Suprapubic skin (tissue), 4 donors: ENCODE results near the gene MYOM1. TPM values are rescaled to one million over a fixed set of nuclear protein-coding genes. Genes with fewer than 3 reads are reported as not detected.

Experiments used
- DNase-seq, 2 donors: peaks; one replicate each; pipeline ENCODE4 v3.0.0-alpha.2; 2019; ENCODE audit warnings: low spot score in 2 of 2
- H3K27ac ChIP-seq: fragments of 200-600 bp; sonication (generic); one replicate; pipeline ENCODE4 v1.5.1; 2019
- H3K27me3 ChIP-seq: fragments of 200-600 bp; sonication (generic); one replicate; pipeline ENCODE4 v1.5.1; 2019
- H3K36me3 ChIP-seq: fragments of 200-600 bp; sonication (generic); one replicate; pipeline ENCODE4 v1.5.1; 2019
- H3K4me1 ChIP-seq: fragments of 200-600 bp; sonication (generic); one replicate; pipeline ENCODE4 v1.5.1; 2019
- H3K4me3 ChIP-seq: fragments of 200-600 bp; sonication (generic); one replicate; pipeline ENCODE4 v1.5.1; 2019; ENCODE audit warnings: mild to moderate bottlenecking
- H3K9me3 ChIP-seq: fragments of 200-600 bp; sonication (generic); one replicate; pipeline ENCODE4 v1.5.1; 2019
- CTCF ChIP-seq, 2 donors: fragments of 200-600 bp in 1 of 2; fragments of 450-650 bp in 1 of 2; sonication (generic) in 1 of 2; IDR thresholded peaks; one replicate each; pipeline ENCODE4 v1.5.1; 2016 to 2019; ENCODE audit warnings: antibody characterized with exemption in 2 of 2, mild to moderate bottlenecking in 1 of 2, moderate library complexity in 1 of 2
- EP300 ChIP-seq: sonication (generic); formaldehyde crosslinking; IDR thresholded peaks from one replicate; pipeline ENCODE4 v1.6.1; 2017; ENCODE audit warnings: antibody characterized with exemption
- POLR2A ChIP-seq, 2 donors: fragments of 450-650 bp; IDR thresholded peaks; one replicate each; pipeline ENCODE4 v1.6.1; 2017; ENCODE audit warnings: antibody characterized with exemption in 2 of 2, mild to moderate bottlenecking in 2 of 2, moderate library complexity in 2 of 2
- POLR2AphosphoS5 ChIP-seq, 3 donors: sonication (generic); formaldehyde crosslinking; IDR thresholded peaks; one replicate each; pipeline ENCODE4 v1.6.1; 2017; ENCODE audit warnings: antibody characterized with exemption in 3 of 3
- WGBS: methylation state at CpG from one replicate; pipeline ENCODE4 v1.1.5; 2018; 5-methylcytosine and 5-hydroxymethylcytosine counted together
- total RNA-seq, 4 donors: library from RNA; depleted of rRNA; stranded (reverse); fragments of >200 nt; gene quantifications; one replicate each; pipeline ENCODE4 v1.1.0, GENCODE V29; 2016

MYOM1 gene
- total RNA-seq, 4 donors from 2014 or later, result 0.99 to 2.1 (median 1.6) TPM

GRCh38 chr18:3138274-3138975 is 81.3 kb downstream of the MYOM1 start:
- no peak overlapping the region for H3K4me3 ChIP-seq
- H3K36me3 ChIP-seq, result no peaks in the 10 kb centered on the region
- WGBS, result 88% methylated on average over 11 of the region's 11 CpGs
- no peaks in the 10 kb centered on the region for H3K9me3 ChIP-seq
- no peak overlapping the region for H3K27ac ChIP-seq
- H3K4me1 ChIP-seq, result no peaks in the 10 kb centered on the region
- TF ChIP-seq POLR2AphosphoS5 (IDR thresholded peaks at IDR 0.05) (no peak), EP300 (no peak), CTCF (IDR thresholded peaks at IDR 0.05) (no peak), POLR2A (IDR thresholded peaks at IDR 0.05) (no peak)
- H3K27me3 ChIP-seq, result no peaks in the 10 kb centered on the region
- no peak for DNase-seq

- no peak overlapping the region for H3K4me3 ChIP-seq
- H3K27ac ChIP-seq, result no peak overlapping the region
- H3K27me3 ChIP-seq, result no peaks in the 10 kb centered on the region
- 91% methylated on average over 10 of the region's 10 CpGs for WGBS
- H3K36me3 ChIP-seq, result no peaks in the 10 kb centered on the region
- H3K9me3 ChIP-seq, result no peaks in the 10 kb centered on the region
- no peaks in the 10 kb centered on the region for H3K4me1 ChIP-seq
- no peak for DNase-seq
- TF ChIP-seq EP300, result no peak
Measured at GRCh38 chr18:3135536-3135935, 84.2 kb downstream of the MYOM1 start.

- no peaks in the 10 kb centered on the region for H3K36me3 ChIP-seq
- WGBS, result 85% methylated on average over 3 of the region's 3 CpGs
- H3K27ac ChIP-seq, result no peak overlapping the region
Measured at GRCh38 chr18:3132700-3133099, 87.1 kb downstream of the MYOM1 start.

GRCh38 chr18:3130344-3130743 is 89.4 kb downstream of the MYOM1 start:
- no peak for TF ChIP-seq CTCF (IDR thresholded peaks at IDR 0.05)
- TF ChIP-seq POLR2AphosphoS5 (IDR thresholded peaks at IDR 0.05), result no peak

More at GRCh38 chr18:3132700-3133099, 87.1 kb downstream of the MYOM1 start:
- Histone ChIP-seq H3K4me1 (peaks cover 3% of the 10 kb centered on the region), H3K27me3 (no peaks in the 10 kb centered on the region), H3K4me3 (no peak overlapping the region), H3K9me3 (no peaks in the 10 kb centered on the region)
- TF ChIP-seq CTCF (IDR thresholded peaks at IDR 0.05) (no peak), EP300 (no peak), POLR2AphosphoS5 (IDR thresholded peaks at IDR 0.05) (no peak), POLR2A (IDR thresholded peaks at IDR 0.05) (no peak)
- no peak for DNase-seq

GRCh38 chr18:3129053-3129864 is 90.5 kb downstream of the MYOM1 start:
- DNase-seq, result peak; percentile 82 to 88
- 29% methylated on average over 16 of the region's 16 CpGs for whole genome bisulfite sequencing
- peaks cover 3% of the 10 kb centered on the region for H3K4me1 ChIP-seq
- H3K36me3 ChIP-seq, result no peaks in the 10 kb centered on the region
- TF ChIP-seq CTCF (IDR thresholded peaks at IDR 0.05) (peak; percentile 49 to 82), EP300 (no peak)
- H3K9me3 ChIP-seq, result no peaks in the 10 kb centered on the region
- no peaks in the 10 kb centered on the region for H3K27me3 ChIP-seq
- H3K4me3 ChIP-seq, result no peak overlapping the region
- H3K27ac ChIP-seq, result no peak overlapping the region

More at GRCh38 chr18:3130344-3130743, 89.4 kb downstream of the MYOM1 start:
- Histone ChIP-seq H3K9me3 (no peaks in the 10 kb centered on the region), H3K4me1 (peaks cover 3% of the 10 kb centered on the region), H3K36me3 (no peaks in the 10 kb centered on the region), H3K4me3 (no peak overlapping the region), H3K27me3 (no peaks in the 10 kb centered on the region), H3K27ac (no peak overlapping the region)
- no peak for DNase-seq
- WGBS, result 29% methylated on average over 2 of the region's 2 CpGs
